GM12878 (cell line): Measurements from ENCODE around the gene SLC37A1. TPM values are rescaled to one million over a fixed set of nuclear protein-coding genes. Genes with fewer than 3 reads are reported as not detected.

Source experiments
- ATAC-seq: fragments of 200-7000 bp; cut with Tn5 transposase; 3 replicates; pipeline ENCODE4 v1.9.1; 2020; ENCODE audit warnings: mild to moderate bottlenecking, moderate library complexity
- BruUV-seq: library from RNA; stranded (reverse); fragments of 400-500 nt; replicated peaks from 2 replicates; lab custom pipeline; 2021; lab: Mats Ljungman, UMichigan
- CTCF ChIA-PET: fragments of 300-600 bp; sonication (Branson Sonifier 250); formaldehyde crosslinking; extraction: SDS; loops from one replicate; lab custom pipeline; 2021; ENCODE audit warnings: inconsistent platforms; lab: Yijun Ruan, JAX
- POLR2A ChIA-PET: fragments of 350-600 bp; formaldehyde crosslinking; extraction: SDS; loops from one replicate; lab custom pipeline; 2021; ENCODE audit warnings: inconsistent platforms; lab: Charles Lee
- RAD21 ChIA-PET: fragments of 300-600 bp; sonication (Branson Sonifier 250); formaldehyde crosslinking; loops from one replicate; lab custom pipeline; 2023; ENCODE audit warnings: antibody characterized with exemption; ENCODE audit not compliant: unreplicated experiment; lab: Charles Lee
- SMC1A ChIA-PET: fragments of 300-600 bp; sonication (Branson Sonifier 250); formaldehyde crosslinking; loops from one replicate; lab custom pipeline; 2023; ENCODE audit not compliant: unreplicated experiment, uncharacterized antibody; lab: Charles Lee
- DNase-seq: peaks from one replicate; pipeline ENCODE4 v3.0.0-alpha.2; 2011; ENCODE audit warnings: low read depth, low spot score
- FAIRE-seq: peaks from 3 replicates; lab custom pipeline; 2011; peaks lifted over from hg19 to GRCh38; lab: Jason Lieb, UNC
- H2AFZ ChIP-seq: 2 replicates; pipeline ENCODE4 v1.6.0; 2011; ENCODE audit warnings: low read depth, low read length, control low read depth; ENCODE audit not compliant: control insufficient read depth
- H3K27ac ChIP-seq: 2 replicates; pipeline ENCODE4 v1.5.1; 2011; ENCODE audit warnings: control low read depth; ENCODE audit not compliant: control insufficient read depth, insufficient read depth
- H3K27me3 ChIP-seq, 2 experiments: replicated peaks in 1 of 2; 2 replicates each; pipeline versions ENCODE4 v1.6.0 to v1.6.1; 2011; ENCODE audit warnings: low read length in 1 of 2; ENCODE audit not compliant: control insufficient read depth in 2 of 2, insufficient read depth in 2 of 2
- H3K36me3 ChIP-seq, 2 experiments: 2 replicates each; pipeline ENCODE4 v1.5.1; 2011; ENCODE audit warnings: low read length in 1 of 2; ENCODE audit not compliant: control insufficient read depth in 2 of 2, insufficient read depth in 2 of 2
- H3K4me1 ChIP-seq: 2 replicates; pipeline ENCODE4 v1.6.1; 2011; ENCODE audit warnings: mild to moderate bottlenecking, low read length, moderate library complexity, mixed read lengths; ENCODE audit not compliant: control insufficient read depth, insufficient read depth
- H3K4me2 ChIP-seq: 2 replicates; pipeline ENCODE4 v1.6.0; 2011; ENCODE audit warnings: control low read depth; ENCODE audit not compliant: control insufficient read depth, insufficient read depth
- H3K4me3 ChIP-seq: fragments of 200-600 bp; sonication (generic); 2 replicates; pipeline ENCODE4 v1.5.1; 2016
- H3K79me2 ChIP-seq: 2 replicates; pipeline ENCODE4 v1.6.0; 2011; ENCODE audit warnings: low read length; ENCODE audit not compliant: control insufficient read depth, insufficient read depth
- H3K9ac ChIP-seq: 2 replicates; pipeline ENCODE4 v1.8.0; 2011; ENCODE audit warnings: low read length, control low read depth, mixed read lengths; ENCODE audit not compliant: control insufficient read depth, insufficient read depth
- H3K9me3 ChIP-seq: replicated peaks from 3 replicates; pipeline ENCODE4 v1.5.1; 2011; ENCODE audit warnings: mild to moderate bottlenecking, low read length; ENCODE audit not compliant: control insufficient read depth, insufficient read depth
- H4K20me1 ChIP-seq: 2 replicates; pipeline ENCODE4 v1.6.0; 2011; ENCODE audit not compliant: control insufficient read depth, insufficient read depth
- ATF7 ChIP-seq: fragments of 450-650 bp; IDR thresholded peaks from 2 replicates; pipeline ENCODE4 v1.6.1; 2016; ENCODE audit warnings: low read depth, mild to moderate bottlenecking
- EED ChIP-seq: sonication (generic); IDR thresholded peaks from 2 replicates; pipeline ENCODE4 v1.6.1; 2016; ENCODE audit warnings: antibody characterized with exemption, low read depth
- ESRRA ChIP-seq: IDR thresholded peaks from 2 replicates; pipeline ENCODE4 v1.6.1; 2012; ENCODE audit warnings: mild to moderate bottlenecking, low read length, improper control_type of control experiment
- HSF1 ChIP-seq: fragments of 150-350 bp; IDR thresholded peaks from 2 replicates; pipeline ENCODE4 v1.6.1; 2014; ENCODE audit warnings: mild to moderate bottlenecking, low read depth, low read length
- IRF3 ChIP-seq: fragments of 450-650 bp; IDR thresholded peaks from 2 replicates; pipeline ENCODE4 v1.6.1; 2014; ENCODE audit warnings: mild to moderate bottlenecking
- KAT2A ChIP-seq: conservative IDR thresholded peaks from 2 replicates; pipeline ENCODE4 v1.6.1; 2011; ENCODE audit warnings: low read depth, low read length; ENCODE audit not compliant: control insufficient read depth
- PML ChIP-seq: IDR thresholded peaks from 2 replicates; pipeline ENCODE4 v1.6.1; 2012; ENCODE audit warnings: low read length, inconsistent platforms
- RELA ChIP-seq: fragments of 450-650 bp; IDR thresholded peaks from 2 replicates; pipeline ENCODE4 v1.8.0; 2014; ENCODE audit warnings: borderline replicate concordance; ENCODE audit not compliant: partially characterized antibody
- RUNX3 ChIP-seq: IDR thresholded peaks from 2 replicates; pipeline ENCODE4 v1.6.1; 2012; ENCODE audit warnings: low read length, inconsistent platforms
- SREBF2 ChIP-seq: IDR thresholded peaks from 2 replicates; pipeline ENCODE4 v1.6.1; 2012; ENCODE audit warnings: mild to moderate bottlenecking, low read length
- SRF ChIP-seq, 2 experiments: IDR thresholded peaks; 2 replicates each; pipeline ENCODE4 v1.6.1; 2011; ENCODE audit warnings: low read depth in 2 of 2, low read length in 2 of 2, mild to moderate bottlenecking in 1 of 2, moderate library complexity in 1 of 2
- TAF1 ChIP-seq: IDR thresholded peaks from 2 replicates; pipeline ENCODE4 v1.6.1; 2011; ENCODE audit warnings: mild to moderate bottlenecking, low read depth, low read length, borderline replicate concordance
- TCF12 ChIP-seq: IDR thresholded peaks from 2 replicates; pipeline ENCODE4 v1.6.1; 2011; ENCODE audit warnings: low read depth, mild to moderate bottlenecking, low read length
- TCF7 ChIP-seq: IDR thresholded peaks from 2 replicates; pipeline ENCODE4 v1.6.1; 2014; ENCODE audit warnings: antibody characterized with exemption, borderline replicate concordance
- USF2 ChIP-seq: IDR thresholded peaks from 2 replicates; pipeline ENCODE4 v1.6.1; 2011; ENCODE audit warnings: low read depth, low read length, improper control_type of control experiment, borderline replicate concordance
- ZSCAN29 ChIP-seq: fragments of 450-650 bp; IDR thresholded peaks from 2 replicates; pipeline ENCODE4 v1.6.1; 2017; ENCODE audit warnings: mild to moderate bottlenecking, moderate library complexity
- WGBS: methylation state at CpG from one replicate; pipeline ENCODE4 v1.1.6; 2016; ENCODE audit warnings: low lambda C conversion rate; ENCODE audit not compliant: insufficient replicate concordance, insufficient coverage; ENCODE audit errors: missing lambda C conversion rate; 5-methylcytosine and 5-hydroxymethylcytosine counted together
- in situ Hi-C: fragments of 300-500 bp; cut with MboI; formaldehyde crosslinking; loops from 9 replicates; pipeline ENCODE4 v1.14.3; 2018; ENCODE audit warnings: mixed read lengths
- intact Hi-C: fragments of 100-400 bp; cut with micrococcal nuclease; formaldehyde crosslinking; loops from one replicate; pipeline ENCODE4 v1.14.2; 2022; ENCODE audit not compliant: unreplicated experiment
- polyA plus RNA-seq, 11 experiments: library from polyadenylated mRNA; depleted of rRNA in 4 of 11; unstranded in 6 of 11; stranded (reverse) in 5 of 11; fragments of >200 nt; fragmentation: Nextera tagmentation in 4 of 11; fragmentation: Illumina TruSeq in 1 of 11; extraction: Ambion mirVana in 4 of 11; extraction: Trizol in 1 of 11; gene quantifications; 1 replicate in 1 of 11; 2 replicates in 10 of 11; pipeline versions ENCODE4 v1.2.1 to v1.2.3, GENCODE V29; 2011 to 2016; ENCODE audit warnings: inconsistent platforms in 2 of 11, missing spikeins in 2 of 11, low read depth in 1 of 11
- total RNA-seq, 4 experiments: library from RNA; depleted of rRNA in 3 of 4; stranded (reverse); fragments of >200 nt in 3 of 4; fragmentation: Illumina TruSeq in 1 of 4; extraction: Trizol in 1 of 4; gene quantifications; 2 replicates each; pipeline versions ENCODE4 v1.2.1 to v1.2.3, GENCODE V29; 2013 to 2021

Gene SLC37A1
- total and polyA plus RNA-seq, 10 of the 15 experiments (the other 5 are each of a cell fraction or from before 2014, with no cell fraction given): 1.1 to 35.5 (median 24.4) TPM

- no peak for TF ChIP-seq TAF1
- no peak for TF ChIP-seq RUNX3
- no peak for TF ChIP-seq IRF3
- TF ChIP-seq ATF7: no peak
- TF ChIP-seq EED: peak; percentile 94
- no peak for TF ChIP-seq ZSCAN29
Observed at GRCh38 chr21:42535602-42536171, 22.0 kb downstream of the SLC37A1 start (continued).

DNA sequence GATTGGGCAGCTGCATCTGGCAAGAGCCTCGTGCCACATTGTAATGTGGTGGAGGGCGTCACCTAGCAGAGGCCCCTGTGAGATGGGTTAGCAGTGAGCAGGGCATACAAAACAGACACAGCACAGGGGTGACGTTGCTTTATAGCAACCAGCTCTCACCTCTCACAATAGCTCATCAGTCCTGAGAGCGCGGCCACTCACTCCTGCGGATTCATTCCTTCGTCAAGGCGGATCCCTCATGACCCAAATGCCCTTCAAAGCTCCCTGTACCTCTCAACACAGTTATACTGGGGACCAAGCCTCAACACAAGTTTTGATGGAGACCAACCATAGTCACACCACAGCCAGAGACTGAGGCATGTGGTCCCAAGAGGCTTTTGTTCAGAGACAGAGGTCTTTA, 22.9 kb downstream of the SLC37A1 start:
- peaks cover 19% of the 10 kb centered on the region for H3K79me2 ChIP-seq
- H3K4me2 ChIP-seq: no peak overlapping the region
- WGBS: 75% methylated on average over 8 of the region's 8 CpGs
- no peak overlapping the region for H2AFZ ChIP-seq
- H3K4me1 ChIP-seq: peaks cover 57% of the 10 kb centered on the region
- ChIA-PET CTCF (interaction anchor here (0.9 to 7.6 kb wide), 45 partner anchors 11 to 1185 kb away, joined by 3 to 168 read pairs (median 5); partner anchors contain the start of gene SLC37A1), POLR2A (interaction anchor here (0.7 to 6.0 kb wide), 16 partner anchors 11 to 384 kb away, joined by 3 to 71 read pairs (median 5); partner anchors contain the start of gene SLC37A1), SMC1A (interaction anchor here (0.6 to 9.1 kb wide), 45 partner anchors 12 to 720 kb away, joined by 3 to 268 read pairs (median 6); partner anchors contain the start of genes RSPH1 and SLC37A1), RAD21 (interaction anchor here (0.7 to 6.6 kb wide), 44 partner anchors 11 to 391 kb away, joined by 3 to 146 read pairs (median 8); partner anchors contain the start of genes RSPH1 and SLC37A1)
- in situ Hi-C loops (loop anchor here (5.0 kb wide), 3 partner anchors 229 to 389 kb away; no protein-coding TSS in a partner anchor), intact Hi-C loops (loop anchor here (2.0 to 5.0 kb wide), 2 partner anchors 299 to 392 kb away; no protein-coding TSS in a partner anchor)
- H3K27ac ChIP-seq: peak overlapping the region; percentile 76; the same call in 1 of the 2 replicates
- no peaks in the 10 kb centered on the region for H4K20me1 ChIP-seq
- BruUV-seq: no TSS peak
- TF ChIP-seq ESRRA: no peak
- TF ChIP-seq HSF1: no peak
- TF ChIP-seq SREBF2: no peak
- TF ChIP-seq RELA: no peak
- TF ChIP-seq KAT2A: no peak
- TF ChIP-seq SRF (IDR thresholded peaks at IDR 0.05; ENCODE audit: low read depth in 2 of 2, low read length in 2 of 2): no peak
- no peak for TF ChIP-seq PML
- TF ChIP-seq TCF7: no peak
- no peak for TF ChIP-seq USF2
- no peak for TF ChIP-seq TCF12
- FAIRE-seq: no peak
- H3K27me3 ChIP-seq: no peaks in the 10 kb centered on the region
- H3K9me3 ChIP-seq: no peaks in the 10 kb centered on the region
- DNase-seq: no peak
- peaks cover 16 to 18% of the 10 kb centered on the region in 2 experiments for H3K36me3 ChIP-seq
- H3K4me3 ChIP-seq: no peak overlapping the region
- no peak overlapping the region for H3K9ac ChIP-seq
- ATAC-seq: no peak
